OCI-LY1 (cell line): ENCODE measurements around the gene VPS11.

Source experiments
- H2AFZ ChIP-seq: fragments of 200-600 bp; sonication (generic), shearing (Covaris generic); 2 replicates; pipeline ENCODE4 v1.6.0; 2014; ENCODE audit warnings: antibody characterized with exemption, mild to moderate bottlenecking, low read length
- H3F3A ChIP-seq: fragments of 200-600 bp; sonication (generic), shearing (Covaris generic); 2 replicates; pipeline ENCODE4 v1.6.0; 2014; ENCODE audit warnings: mild to moderate bottlenecking, antibody characterized with exemption, low read length, moderate library complexity; ENCODE audit not compliant: insufficient read depth
- H3K27ac ChIP-seq: fragments of 200-600 bp; sonication (generic); 2 replicates; pipeline ENCODE4 v1.5.1; 2014; ENCODE audit warnings: low read length, mixed run types, mild to moderate bottlenecking, low read depth; ENCODE audit not compliant: poor library complexity, severe bottlenecking
- H3K27me3 ChIP-seq: fragments of 200-600 bp; sonication (generic); 2 replicates; pipeline ENCODE4 v1.6.0; 2014; ENCODE audit warnings: antibody characterized with exemption, mild to moderate bottlenecking, low read length, moderate library complexity; ENCODE audit not compliant: insufficient read depth
- H3K36me3 ChIP-seq: fragments of 200-600 bp; sonication (generic); 2 replicates; pipeline ENCODE4 v1.6.1; 2014; ENCODE audit warnings: mild to moderate bottlenecking, antibody characterized with exemption, low read length, moderate library complexity, mixed read lengths; ENCODE audit not compliant: insufficient read depth
- H3K4me1 ChIP-seq: fragments of 200-600 bp; sonication (generic); 2 replicates; pipeline ENCODE4 v1.5.1; 2014; ENCODE audit warnings: mild to moderate bottlenecking, low read length, moderate library complexity; ENCODE audit not compliant: insufficient read depth, severe bottlenecking
- H3K4me2 ChIP-seq: fragments of 200-600 bp; sonication (generic), shearing (Covaris generic); 2 replicates; pipeline ENCODE4 v1.6.1; 2014; ENCODE audit warnings: low read length
- H3K4me3 ChIP-seq: fragments of 200-600 bp; sonication (generic); 2 replicates; pipeline ENCODE4 v1.5.1; 2014; ENCODE audit warnings: low read length, low read depth, mild to moderate bottlenecking, mixed read lengths; ENCODE audit not compliant: poor library complexity, severe bottlenecking
- H3K79me2 ChIP-seq: fragments of 200-600 bp; shearing (Covaris generic); 2 replicates; pipeline ENCODE4 v1.6.1; 2016; ENCODE audit warnings: mixed run types, low read length, mixed read lengths; ENCODE audit not compliant: insufficient read depth
- H3K9ac ChIP-seq: fragments of 200-600 bp; sonication (generic), shearing (Covaris generic); 2 replicates; pipeline ENCODE4 v1.6.1; 2014; ENCODE audit warnings: mild to moderate bottlenecking, low read length, mixed read lengths
- H3K9me2 ChIP-seq: fragments of 200-600 bp; sonication (generic), shearing (Covaris generic); 2 replicates; pipeline ENCODE4 v1.6.1; 2014; ENCODE audit warnings: low read depth, mild to moderate bottlenecking, low read length, mixed read lengths
- H3K9me3 ChIP-seq: fragments of 200-600 bp; shearing (Covaris generic); 2 replicates; pipeline ENCODE4 v1.6.1; 2014; ENCODE audit warnings: low read length, mixed read lengths
- H4K20me1 ChIP-seq: fragments of 200-600 bp; sonication (generic), shearing (Covaris generic); 2 replicates; pipeline ENCODE4 v1.6.0; 2016; ENCODE audit warnings: mild to moderate bottlenecking, low read length; ENCODE audit not compliant: insufficient read depth
- EZH2 ChIP-seq: fragments of 200-600 bp; sonication (generic), shearing (Covaris generic); IDR thresholded peaks from 2 replicates; pipeline ENCODE4 v1.8.0; 2017; ENCODE audit warnings: borderline replicate concordance, mixed run types, mild to moderate bottlenecking, antibody characterized with exemption, low read length, moderate library complexity, mixed read lengths
- TF ChIP-seq, protein P1 (sequence below): fragments of 200-600 bp; sonication (generic), shearing (Covaris generic); IDR thresholded peaks from 2 replicates; pipeline ENCODE4 v1.5.1; 2017; ENCODE audit warnings: mild to moderate bottlenecking, antibody characterized with exemption, low read length, moderate library complexity, mixed read lengths

Gene VPS11

GRCh38 chr11:119067371-119068222 lies at the start of gene VPS11:
Gene VPS11, plus strand, starts transcription at chr11:119067818. Its CDS starts 6 bp downstream, at chr11:119067824.
- Histone ChIP-seq H3F3A (no peaks in the 10 kb centered on the region), H3K4me3 (peak within 1 kb of the TSS; percentile 100), H2AFZ (peak within 1 kb of the TSS; percentile 88; the same call in 1 of the 2 replicates), H3K9me2 (no peaks in the 10 kb centered on the region), H3K4me1 (peaks cover 39% of the 10 kb centered on the region), H3K4me2 (peak within 1 kb of the TSS; percentile 99), H3K79me2 (peaks cover 6% of the 10 kb centered on the region; the same call in 1 of the 2 replicates), H4K20me1 (no peaks in the 10 kb centered on the region), H3K9ac (peak within 1 kb of the TSS; percentile 100), H3K27me3 (no peaks in the 10 kb centered on the region), H3K9me3 (no peaks in the 10 kb centered on the region), H3K27ac (peak within 1 kb of the TSS; percentile 50), H3K36me3 (peaks cover 12% of the 10 kb centered on the region)
- TF ChIP-seq, protein P1, sequence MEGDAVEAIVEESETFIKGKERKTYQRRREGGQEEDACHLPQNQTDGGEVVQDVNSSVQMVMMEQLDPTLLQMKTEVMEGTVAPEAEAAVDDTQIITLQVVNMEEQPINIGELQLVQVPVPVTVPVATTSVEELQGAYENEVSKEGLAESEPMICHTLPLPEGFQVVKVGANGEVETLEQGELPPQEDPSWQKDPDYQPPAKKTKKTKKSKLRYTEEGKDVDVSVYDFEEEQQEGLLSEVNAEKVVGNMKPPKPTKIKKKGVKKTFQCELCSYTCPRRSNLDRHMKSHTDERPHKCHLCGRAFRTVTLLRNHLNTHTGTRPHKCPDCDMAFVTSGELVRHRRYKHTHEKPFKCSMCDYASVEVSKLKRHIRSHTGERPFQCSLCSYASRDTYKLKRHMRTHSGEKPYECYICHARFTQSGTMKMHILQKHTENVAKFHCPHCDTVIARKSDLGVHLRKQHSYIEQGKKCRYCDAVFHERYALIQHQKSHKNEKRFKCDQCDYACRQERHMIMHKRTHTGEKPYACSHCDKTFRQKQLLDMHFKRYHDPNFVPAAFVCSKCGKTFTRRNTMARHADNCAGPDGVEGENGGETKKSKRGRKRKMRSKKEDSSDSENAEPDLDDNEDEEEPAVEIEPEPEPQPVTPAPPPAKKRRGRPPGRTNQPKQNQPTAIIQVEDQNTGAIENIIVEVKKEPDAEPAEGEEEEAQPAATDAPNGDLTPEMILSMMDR, result no peak
- no peak for TF ChIP-seq EZH2

- peaks cover 3% of the 10 kb centered on the region; the same call in 1 of the 2 replicates for H3F3A ChIP-seq
- no peaks in the 10 kb centered on the region for H3K9me2 ChIP-seq
- H3K27me3 ChIP-seq, result no peaks in the 10 kb centered on the region
- peak within 1 kb of the TSS; percentile 97 for H3K9ac ChIP-seq
- TF ChIP-seq, protein P1, result no peak
- no peak for TF ChIP-seq EZH2
- peak within 1 kb of the TSS; percentile 73 for H3K4me2 ChIP-seq
- no peaks in the 10 kb centered on the region for H4K20me1 ChIP-seq
- peaks cover 74% of the 10 kb centered on the region for H3K36me3 ChIP-seq
- no peak within 1 kb of the TSS for H2AFZ ChIP-seq
- no peaks in the 10 kb centered on the region for H3K9me3 ChIP-seq
- H3K4me3 ChIP-seq, result peak within 1 kb of the TSS; percentile 98
- H3K79me2 ChIP-seq, result peaks cover 32% of the 10 kb centered on the region
- peak within 1 kb of the TSS; percentile 96 for H3K27ac ChIP-seq
- H3K4me1 ChIP-seq, result peaks cover 22% of the 10 kb centered on the region
Observed at GRCh38 chr11:119018074-119018938, 49.3 kb upstream of the VPS11 start, which contains the start of the genes RPS25 and TRAPPC4. Gene RPS25, minus strand, starts transcription at chr11:119018343. Its CDS starts 59 bp downstream, at chr11:119018284. Gene TRAPPC4, plus strand, starts transcription at chr11:119018766. Its CDS starts 30 bp downstream, at chr11:119018796.

- H3K4me3 ChIP-seq, result peak overlapping the region; percentile 98
- no peaks in the 10 kb centered on the region for H3K27me3 ChIP-seq
- peak overlapping the region; percentile 97 for H3K9ac ChIP-seq
- H3K27ac ChIP-seq, result no peak overlapping the region
- no peak for TF ChIP-seq EZH2
- TF ChIP-seq, protein P1, result no peak
- H3K79me2 ChIP-seq, result peaks cover 32% of the 10 kb centered on the region
- H4K20me1 ChIP-seq, result no peaks in the 10 kb centered on the region
- H2AFZ ChIP-seq, result no peak overlapping the region
- no peaks in the 10 kb centered on the region for H3F3A ChIP-seq
- H3K4me2 ChIP-seq, result peak overlapping the region; percentile 73
- peaks cover 75% of the 10 kb centered on the region for H3K36me3 ChIP-seq
- peaks cover 22% of the 10 kb centered on the region for H3K4me1 ChIP-seq
- no peaks in the 10 kb centered on the region for H3K9me2 ChIP-seq
- H3K9me3 ChIP-seq, result no peaks in the 10 kb centered on the region
Observed at GRCh38 chr11:119019996-119020395, 47.6 kb upstream of the VPS11 start.
